Vagina (tissue), 2 donors: ENCODE results near the gene PKN1. TPM values are rescaled to one million over a fixed set of nuclear protein-coding genes. Genes with fewer than 3 reads are reported as not detected.
A peak's percentile ranks its signal among the peaks of the same experiment; 100 is the strongest.

Experiments used
- DNase-seq, 2 donors: peaks; one replicate each; pipeline ENCODE4 v3.0.0-alpha.2; 2017; ENCODE audit errors: extremely low spot score in 2 of 2
- H3K27ac ChIP-seq: fragments of 200-600 bp; sonication (generic); one replicate; pipeline ENCODE4 v1.5.1; 2019
- H3K27me3 ChIP-seq: fragments of 200-600 bp; sonication (generic); one replicate; pipeline ENCODE4 v1.5.1; 2019
- H3K36me3 ChIP-seq, 2 donors: fragments of 200-600 bp; sonication (generic); one replicate each; pipeline ENCODE4 v1.5.1; 2017 to 2019
- H3K4me1 ChIP-seq: fragments of 200-600 bp; sonication (generic); one replicate; pipeline ENCODE4 v1.5.1; 2019
- H3K4me3 ChIP-seq, 2 donors: fragments of 200-600 bp; sonication (generic); 1 replicate in 1 of 2; 2 replicates in 1 of 2; pipeline ENCODE4 v1.5.1; 2016 to 2019
- H3K9me3 ChIP-seq: fragments of 200-600 bp; sonication (generic); one replicate; pipeline ENCODE4 v1.5.1; 2019
- CTCF ChIP-seq, 3 experiments: fragments of 450-650 bp in 2 of 3; fragments of 200-600 bp in 1 of 3; sonication (generic) in 1 of 3; IDR thresholded peaks; one replicate each; pipeline ENCODE4 v1.5.1; 2017 to 2019; ENCODE audit warnings: antibody characterized with exemption in 3 of 3, mild to moderate bottlenecking in 2 of 3, moderate library complexity in 2 of 3
- POLR2A ChIP-seq, 2 donors: fragments of 450-650 bp; IDR thresholded peaks; one replicate each; pipeline ENCODE4 v1.6.1; 2017; ENCODE audit warnings: antibody characterized with exemption in 2 of 2, mild to moderate bottlenecking in 2 of 2, moderate library complexity in 2 of 2
- POLR2AphosphoS5 ChIP-seq, 2 donors: sonication (generic); formaldehyde crosslinking; IDR thresholded peaks; one replicate each; pipeline ENCODE4 v1.9.0; 2017; ENCODE audit warnings: antibody characterized with exemption in 2 of 2, mild to moderate bottlenecking in 2 of 2, low read depth in 1 of 2; ENCODE audit not compliant: insufficient read depth in 1 of 2
- intact Hi-C: fragments of 100-400 bp; cut with DNase I; formaldehyde crosslinking; loops from one replicate; pipeline ENCODE4 v1.15.1; 2023
- small RNA-seq: library from RNA; depleted of rRNA; stranded (forward); fragments of <200 nt; gene quantifications from one replicate; pipeline ENCODE3, GENCODE V24; 2016
- total RNA-seq: library from RNA; depleted of rRNA; stranded (reverse); fragments of >200 nt; gene quantifications from one replicate; pipeline ENCODE4 v1.2.3, GENCODE V29; 2016

PKN1 gene
- total RNA-seq, 1 donor from 2014 or later, result 72.7 TPM

GRCh38 chr19:14519860-14520407, 86.8 kb downstream of the PKN1 start:
- peak overlapping the region; percentile 100 for H3K27ac ChIP-seq
- H3K4me3 ChIP-seq, result no peak overlapping the region
- H3K4me1 ChIP-seq, result peaks cover 33% of the 10 kb centered on the region
- DNase-seq, result no peak
- intact Hi-C loops, result no loop called here
- no peaks in the 10 kb centered on the region for H3K9me3 ChIP-seq
- H3K27me3 ChIP-seq, result no peaks in the 10 kb centered on the region
- no peak for TF ChIP-seq POLR2AphosphoS5 (IDR thresholded peaks at IDR 0.05; ENCODE audit: insufficient read depth in 1 of 2, low read depth in 1 of 2)
- TF ChIP-seq POLR2A (IDR thresholded peaks at IDR 0.05), result no peak
- TF ChIP-seq CTCF (IDR thresholded peaks at IDR 0.05), result no peak
- H3K36me3 ChIP-seq, result peaks cover 0 to 17% of the 10 kb centered on the region in 2 donors

DNA sequence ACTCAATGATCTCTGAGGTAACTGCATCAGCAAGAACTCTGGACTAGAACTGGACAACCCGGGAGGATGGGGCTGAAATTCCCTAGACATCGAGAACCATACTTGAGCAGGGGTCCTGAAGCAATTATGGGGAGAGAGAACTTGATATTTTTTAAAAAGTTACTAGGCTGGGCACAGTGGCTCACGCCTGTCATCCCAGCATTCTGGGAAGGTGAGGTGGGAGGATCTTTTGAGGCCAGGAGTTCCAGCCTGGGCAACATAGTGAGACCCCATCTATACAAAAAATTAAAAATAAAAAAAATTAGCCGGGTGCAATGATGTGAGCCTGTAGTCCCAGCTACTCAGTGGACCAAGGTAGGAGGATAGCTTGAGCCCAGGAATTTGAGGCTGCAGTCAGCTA, 87.4 kb downstream of the PKN1 start:
- no peaks in the 10 kb centered on the region for H3K27me3 ChIP-seq
- no peaks in the 10 kb centered on the region for H3K9me3 ChIP-seq
- intact Hi-C loops, result no loop called here
- H3K4me3 ChIP-seq, result no peak overlapping the region
- H3K36me3 ChIP-seq, result peaks cover 0 to 11% of the 10 kb centered on the region in 2 donors
- TF ChIP-seq POLR2A (IDR thresholded peaks at IDR 0.05) (no peak), CTCF (IDR thresholded peaks at IDR 0.05) (no peak), POLR2AphosphoS5 (IDR thresholded peaks at IDR 0.05; ENCODE audit: insufficient read depth in 1 of 2, low read depth in 1 of 2) (no peak)
- peak overlapping the region; percentile 100 for H3K27ac ChIP-seq
- peaks cover 27% of the 10 kb centered on the region for H3K4me1 ChIP-seq
- no peak for DNase-seq

Small RNA genes lying within 50 kb of the gene (small RNA-seq; reads per million reads assigned to genes)
- gene SNRPGP15, result not detected

Other genes with a start within 250 kb of the PKN1 start
- 23.3 TPM for gene ADGRL1, start 227.1 kb upstream of the PKN1 start, total RNA-seq
- gene ADGRE5, start 51.9 kb upstream of the PKN1 start, total RNA-seq, result 43.5 TPM
- gene DDX39A, start 14.0 kb upstream of the PKN1 start, total RNA-seq, result 81.8 TPM
- not detected for gene PTGER1, start 42.0 kb downstream of the PKN1 start, total RNA-seq
- 81.0 TPM for gene GIPC1, start 62.8 kb downstream of the PKN1 start, total RNA-seq
- 164 TPM for gene DNAJB1, start 85.1 kb downstream of the PKN1 start, total RNA-seq
- 110 TPM for gene TECR, start 96.3 kb downstream of the PKN1 start, total RNA-seq
- 375 TPM for gene NDUFB7, start 138.8 kb downstream of the PKN1 start, total RNA-seq
- gene CLEC17A, start 149.8 kb downstream of the PKN1 start, total RNA-seq, result not detected
- not detected for gene ADGRE3, start 241.5 kb downstream of the PKN1 start, total RNA-seq